ENCODE results near the gene LGALS1.

The LGALS1 gene

DNA sequence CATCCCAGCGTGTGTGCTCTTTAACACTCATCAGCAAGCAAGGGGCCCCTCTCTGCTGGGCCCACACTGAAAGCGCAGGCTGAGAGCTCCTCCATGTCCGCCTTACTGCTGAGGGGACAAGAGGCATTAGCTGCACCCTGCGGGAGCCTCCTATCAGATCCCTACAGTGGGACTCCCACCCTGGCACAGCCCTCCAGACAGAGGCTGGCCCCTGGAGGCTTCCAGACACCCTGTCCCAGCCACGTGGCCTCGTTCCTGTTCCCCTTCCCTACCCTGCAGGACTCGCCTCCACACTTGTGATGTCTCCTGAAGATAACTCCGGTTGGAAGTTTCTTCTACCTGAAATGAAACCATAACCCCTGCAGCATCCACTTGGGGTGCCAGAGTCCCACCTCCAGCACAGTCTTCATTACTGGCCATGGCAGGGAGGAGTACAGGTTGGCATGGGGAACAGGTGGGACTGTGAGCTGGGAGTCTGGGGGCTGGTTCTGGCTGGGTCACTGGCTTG is 41.0 kb upstream of the LGALS1 start:
- no peak overlapping the region for H3K4me3 ChIP-seq (ENCODE audit: low read depth, low read length)

DNA sequence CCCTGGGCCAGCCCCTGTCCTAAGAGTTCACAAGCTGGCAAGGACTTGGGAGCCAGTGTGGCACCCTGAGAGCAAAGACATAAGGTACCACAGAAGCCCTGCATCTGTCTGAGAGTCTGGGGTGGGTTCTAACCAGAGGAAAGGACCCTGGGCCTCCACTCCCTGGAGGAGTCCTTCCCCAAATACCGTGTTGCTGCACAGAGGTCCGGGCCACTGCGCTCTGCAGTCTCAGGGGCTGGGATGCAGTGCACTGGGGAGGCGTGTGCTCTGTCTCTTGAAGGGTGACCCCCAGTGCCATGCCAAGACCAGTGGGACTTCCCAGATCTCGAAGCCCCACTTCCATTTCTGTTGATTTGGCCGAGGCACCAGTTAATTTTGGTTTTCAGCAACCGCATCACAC is 40.3 kb upstream of the LGALS1 start:
- TF ChIP-seq, protein P1, sequence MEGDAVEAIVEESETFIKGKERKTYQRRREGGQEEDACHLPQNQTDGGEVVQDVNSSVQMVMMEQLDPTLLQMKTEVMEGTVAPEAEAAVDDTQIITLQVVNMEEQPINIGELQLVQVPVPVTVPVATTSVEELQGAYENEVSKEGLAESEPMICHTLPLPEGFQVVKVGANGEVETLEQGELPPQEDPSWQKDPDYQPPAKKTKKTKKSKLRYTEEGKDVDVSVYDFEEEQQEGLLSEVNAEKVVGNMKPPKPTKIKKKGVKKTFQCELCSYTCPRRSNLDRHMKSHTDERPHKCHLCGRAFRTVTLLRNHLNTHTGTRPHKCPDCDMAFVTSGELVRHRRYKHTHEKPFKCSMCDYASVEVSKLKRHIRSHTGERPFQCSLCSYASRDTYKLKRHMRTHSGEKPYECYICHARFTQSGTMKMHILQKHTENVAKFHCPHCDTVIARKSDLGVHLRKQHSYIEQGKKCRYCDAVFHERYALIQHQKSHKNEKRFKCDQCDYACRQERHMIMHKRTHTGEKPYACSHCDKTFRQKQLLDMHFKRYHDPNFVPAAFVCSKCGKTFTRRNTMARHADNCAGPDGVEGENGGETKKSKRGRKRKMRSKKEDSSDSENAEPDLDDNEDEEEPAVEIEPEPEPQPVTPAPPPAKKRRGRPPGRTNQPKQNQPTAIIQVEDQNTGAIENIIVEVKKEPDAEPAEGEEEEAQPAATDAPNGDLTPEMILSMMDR (IDR thresholded peaks at IDR 0.05; ENCODE audit: borderline replicate concordance, insufficient read depth, low read depth, low read length), result no peak
- no peak overlapping the region for H3K4me3 ChIP-seq (ENCODE audit: low read depth, low read length)

More for the DNA sequence above, 41.0 kb upstream of the LGALS1 start:
- TF ChIP-seq, protein P1 (IDR thresholded peaks at IDR 0.05; ENCODE audit: borderline replicate concordance, insufficient read depth, low read depth, low read length), result peak; percentile 45; the same call in 1 of the 2 replicates

DNA sequence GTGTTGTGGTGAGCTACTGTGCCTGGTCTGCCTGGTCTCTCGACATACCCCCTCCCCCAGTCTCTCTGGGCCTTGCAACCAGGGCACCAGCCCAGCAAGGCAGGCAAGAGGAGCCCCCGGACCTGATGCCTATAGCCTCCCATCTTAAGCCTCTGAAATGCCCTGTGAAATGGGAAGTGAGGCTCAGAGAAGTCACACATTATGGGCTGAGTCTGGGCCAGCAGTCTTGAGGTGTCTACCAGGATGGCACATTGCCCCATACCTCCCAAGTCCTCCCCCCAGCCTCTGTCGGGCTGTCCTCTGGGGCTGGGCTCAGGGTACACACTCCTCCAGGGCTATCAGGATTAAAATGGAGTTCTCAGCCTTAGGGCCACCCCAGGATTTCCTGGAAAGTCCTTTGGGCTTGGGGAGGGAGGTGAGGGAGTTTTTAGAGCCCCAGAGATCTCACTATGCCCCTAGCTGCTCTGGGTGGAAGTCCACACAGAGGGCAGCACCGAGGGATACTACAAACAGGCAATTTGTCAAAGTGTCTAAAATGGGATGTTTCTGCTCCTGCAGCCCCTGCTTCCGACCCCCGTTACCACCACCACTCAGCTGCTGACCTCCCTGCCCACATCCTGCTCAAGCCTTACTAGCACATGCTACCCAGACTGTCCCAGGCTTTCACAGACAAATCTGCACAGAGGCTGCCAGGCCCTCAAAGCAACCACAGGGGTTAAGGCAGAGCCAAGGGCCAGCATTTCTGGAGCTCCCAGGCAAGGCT is 39.1 kb upstream of the LGALS1 start:
- TF ChIP-seq, protein P1 (IDR thresholded peaks at IDR 0.05; ENCODE audit: borderline replicate concordance, insufficient read depth, low read depth, low read length), result peak; percentile 47
- H3K4me3 ChIP-seq (ENCODE audit: low read depth, low read length), result no peak overlapping the region

- TF ChIP-seq, protein P1 (IDR thresholded peaks at IDR 0.05; ENCODE audit: borderline replicate concordance, insufficient read depth, low read depth, low read length), result no peak
- no peak overlapping the region for H3K4me3 ChIP-seq (ENCODE audit: low read depth, low read length)
Measured at GRCh38 chr22:37636949-37637273, 38.5 kb upstream of the LGALS1 start.

DNA sequence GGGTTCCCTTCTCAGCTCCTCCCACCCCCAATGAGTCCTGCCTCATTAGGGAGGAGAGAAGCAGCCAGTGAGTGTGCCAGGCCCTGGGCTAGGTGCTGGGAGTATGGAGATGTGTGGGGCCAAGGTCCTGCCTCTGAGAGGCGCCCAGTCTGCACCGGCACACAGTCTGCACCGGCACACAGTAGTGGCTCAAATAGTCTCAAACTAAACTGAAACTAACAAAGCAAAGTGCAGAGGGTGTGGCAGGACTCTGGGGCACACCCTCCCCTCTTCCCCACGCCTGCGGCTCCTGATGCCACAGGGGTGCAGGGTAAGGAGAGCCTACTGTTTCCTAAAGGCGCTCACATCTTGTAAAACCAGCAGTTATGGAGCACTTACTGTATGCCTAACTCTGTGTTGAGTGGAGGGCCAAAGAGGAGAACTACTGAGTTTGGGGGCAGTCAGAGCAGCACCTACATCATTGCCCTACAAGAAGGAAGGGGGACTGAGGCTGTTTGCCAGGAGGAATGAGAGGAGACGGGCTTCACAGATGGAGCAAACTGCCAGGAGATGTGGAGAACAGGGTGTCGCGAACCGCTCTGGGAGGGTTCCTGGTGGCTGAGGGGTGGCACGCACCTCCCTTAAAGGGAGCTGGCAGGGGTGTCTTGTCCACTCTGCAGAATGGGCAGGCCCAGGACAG is 36.9 kb upstream of the LGALS1 start:
- no peak overlapping the region for H3K4me3 ChIP-seq (ENCODE audit: low read depth, low read length)
- TF ChIP-seq, protein P1 (IDR thresholded peaks at IDR 0.05; ENCODE audit: borderline replicate concordance, insufficient read depth, low read depth, low read length), result no peak

DNA sequence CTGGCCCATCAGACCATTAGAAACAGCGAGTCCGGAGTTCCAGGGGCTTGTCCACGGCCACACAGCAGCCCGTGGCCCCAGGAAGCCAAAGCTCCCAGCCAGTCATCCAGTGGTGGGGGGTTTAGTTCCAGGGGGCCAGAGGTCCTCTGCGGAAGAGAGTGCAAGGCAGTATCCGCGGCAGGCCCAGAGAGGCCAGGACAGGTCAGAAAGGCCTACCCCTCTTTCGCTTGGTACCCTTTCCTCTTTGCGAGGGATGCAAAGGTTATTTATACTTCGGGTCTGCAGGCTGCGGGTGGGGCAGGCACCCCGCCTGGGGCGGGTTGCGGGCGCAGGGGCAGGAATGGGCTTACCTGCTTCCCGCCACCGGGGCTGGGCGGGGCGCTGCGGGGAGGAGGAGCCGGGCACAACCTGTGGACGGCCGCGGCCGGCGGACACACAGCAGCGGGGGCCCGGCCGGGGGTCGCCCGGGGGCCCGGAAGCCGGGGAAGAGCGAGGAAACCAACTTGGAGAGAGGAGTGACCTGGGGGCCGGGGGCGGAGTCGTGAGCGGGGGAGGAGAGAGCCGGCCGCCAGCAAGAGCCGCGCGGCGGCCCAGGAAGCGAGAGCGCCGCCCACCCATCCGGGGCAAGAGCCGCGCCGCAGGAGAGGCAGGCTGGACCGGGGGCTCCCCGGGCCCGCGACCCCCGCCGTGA is 36.2 kb upstream of the LGALS1 start, which contains the start of gene SH3BP1:
TSS of gene SH3BP1 (plus strand) at position 600 of the 691 bp plus-strand sequence. CDS start 119 bp downstream, outside the sequence.
- TF ChIP-seq, protein P1 (IDR thresholded peaks at IDR 0.05; ENCODE audit: borderline replicate concordance, insufficient read depth, low read depth, low read length), result no peak
- H3K4me3 ChIP-seq (ENCODE audit: low read depth, low read length), result peak within 1 kb of the TSS; percentile 72

Data from GM12875 (cell line).